ENCODE data around the gene POLRMT. TPM values are rescaled to one million over a fixed set of nuclear protein-coding genes. Genes with fewer than 3 reads are reported as not detected.

POLRMT gene
- total and polyA plus RNA-seq, 4 donors, result 16.0 to 41.4 (median 35.1) TPM

DNA sequence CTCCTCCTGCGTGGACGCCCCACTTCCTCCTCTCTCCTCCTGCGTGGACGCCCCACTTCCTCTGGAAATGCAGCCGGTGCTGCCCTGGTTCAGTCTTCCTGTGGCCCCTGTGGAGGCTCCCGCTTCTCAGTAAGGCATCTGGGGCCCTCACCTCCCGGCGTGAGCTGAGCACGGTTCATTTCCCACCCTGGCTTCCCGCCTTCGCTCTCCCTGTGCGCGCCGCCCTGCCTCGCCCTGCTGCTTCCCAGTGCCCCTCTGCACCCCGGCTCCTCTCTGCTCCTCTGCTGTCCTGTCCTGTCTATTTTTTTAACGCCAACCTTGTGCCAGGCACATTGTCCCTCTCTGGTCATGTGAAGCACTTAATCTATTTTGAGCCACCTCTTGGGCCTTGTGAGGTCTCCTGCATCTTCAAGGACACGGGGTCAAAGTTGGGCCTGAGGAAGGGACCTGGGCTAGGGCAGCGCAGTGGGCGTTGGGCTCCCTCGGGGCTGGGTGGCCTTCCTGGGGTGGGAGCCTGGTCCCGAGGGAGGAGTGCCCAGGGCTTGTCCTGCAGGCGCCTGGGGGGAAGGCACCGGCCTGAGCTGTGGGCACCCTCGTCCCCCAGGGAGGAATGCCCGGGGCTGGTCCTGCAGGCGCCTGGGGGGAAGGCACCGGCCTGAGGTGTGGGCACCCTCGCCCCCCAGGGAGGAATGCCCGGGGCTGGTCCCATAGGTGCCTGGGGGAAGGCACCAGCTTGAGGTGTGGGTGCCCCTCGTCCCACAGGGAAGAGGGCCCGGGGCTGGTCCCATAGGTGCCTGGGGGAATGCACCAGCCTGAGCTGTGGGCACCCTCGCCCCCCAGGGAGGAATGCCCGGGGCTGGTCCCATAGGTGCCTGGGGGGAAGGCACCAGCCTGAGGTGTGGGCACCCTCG, 30.7 kb downstream of the POLRMT start:
- H3K27me3 ChIP-seq (ENCODE audit: control insufficient read depth in 4 of 4, insufficient read depth in 4 of 4, low read length in 3 of 4), result no peaks in the 10 kb centered on the region
- no peak overlapping the region for H3K4me3 ChIP-seq (ENCODE audit: low read depth in 1 of 3, low read length in 3 of 3)
- H3K9ac ChIP-seq (ENCODE audit: low read depth in 1 of 2, low read length in 2 of 2), result no peak overlapping the region
- H3K9me3 ChIP-seq (ENCODE audit: control insufficient read depth in 4 of 4, low read length in 3 of 4), result no peaks in the 10 kb centered on the region
- 89% methylated on average over 35 of the region's 35 CpGs for WGBS
- H3K27ac ChIP-seq (ENCODE audit: low read depth in 1 of 2, low read length in 2 of 2), result no peak overlapping the region
- no peak for DNase-seq (ENCODE audit: low spot score)
- no peak for TF ChIP-seq FOXA2 (IDR thresholded peaks at IDR 0.05)
- TF ChIP-seq, protein P1, sequence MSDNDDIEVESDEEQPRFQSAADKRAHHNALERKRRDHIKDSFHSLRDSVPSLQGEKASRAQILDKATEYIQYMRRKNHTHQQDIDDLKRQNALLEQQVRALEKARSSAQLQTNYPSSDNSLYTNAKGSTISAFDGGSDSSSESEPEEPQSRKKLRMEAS (IDR thresholded peaks at IDR 0.05), result no peak
- TF ChIP-seq JUND (IDR thresholded peaks at IDR 0.05), result no peak
- no peak for TF ChIP-seq NR2F2 (IDR thresholded peaks at IDR 0.05)
- TF ChIP-seq GABPA (IDR thresholded peaks at IDR 0.05 in 1 of 2, conservative IDR thresholded peaks at IDR 0.05 in 1 of 2), result no peak
- no peaks in the 10 kb centered on the region for H3K36me3 ChIP-seq (ENCODE audit: control insufficient read depth in 4 of 4, insufficient read depth in 3 of 4, low read depth in 1 of 4, low read length in 3 of 4)
- H3K4me1 ChIP-seq (ENCODE audit: control insufficient read depth in 4 of 4, insufficient read depth in 4 of 4, low read length in 3 of 4), result no peaks in the 10 kb centered on the region

GRCh38 chr19:601790-602189, 31.5 kb downstream of the POLRMT start:
- no peaks in the 10 kb centered on the region for H3K36me3 ChIP-seq (ENCODE audit: control insufficient read depth in 4 of 4, insufficient read depth in 3 of 4, low read depth in 1 of 4, low read length in 3 of 4)
- no peaks in the 10 kb centered on the region for H3K9me3 ChIP-seq (ENCODE audit: control insufficient read depth in 4 of 4, low read length in 3 of 4)
- DNase-seq (ENCODE audit: low spot score), result no peak
- H3K27ac ChIP-seq (ENCODE audit: low read depth in 1 of 2, low read length in 2 of 2), result no peak overlapping the region
- TF ChIP-seq TAF1 (conservative IDR thresholded peaks at IDR 0.05) (no peak), RAD21 (IDR thresholded peaks at IDR 0.05) (no peak), HNF4G (IDR thresholded peaks at IDR 0.05) (no peak), FOXA1 (IDR thresholded peaks at IDR 0.05) (no peak), FOXA2 (IDR thresholded peaks at IDR 0.05) (no peak), GABPA (IDR thresholded peaks at IDR 0.05 in 1 of 2, conservative IDR thresholded peaks at IDR 0.05 in 1 of 2) (no peak), NR2F2 (IDR thresholded peaks at IDR 0.05) (no peak), RXRA (IDR thresholded peaks at IDR 0.05) (no peak), ZBTB33 (IDR thresholded peaks at IDR 0.05) (no peak), EGR1 (IDR thresholded peaks at IDR 0.05; ENCODE audit: low read depth in 2 of 2) (no peak), CTCF (IDR thresholded peaks at IDR 0.05; ENCODE audit: low read depth, low read length, missing input control) (no peak), JUND (IDR thresholded peaks at IDR 0.05) (no peak), HNF4A (conservative IDR thresholded peaks at IDR 0.05) (no peak), SP1 (IDR thresholded peaks at IDR 0.05) (no peak), YY1 (IDR thresholded peaks at IDR 0.05) (no peak)
- TF ChIP-seq, protein P1 (IDR thresholded peaks at IDR 0.05), result no peak
- TF ChIP-seq, protein P2, sequence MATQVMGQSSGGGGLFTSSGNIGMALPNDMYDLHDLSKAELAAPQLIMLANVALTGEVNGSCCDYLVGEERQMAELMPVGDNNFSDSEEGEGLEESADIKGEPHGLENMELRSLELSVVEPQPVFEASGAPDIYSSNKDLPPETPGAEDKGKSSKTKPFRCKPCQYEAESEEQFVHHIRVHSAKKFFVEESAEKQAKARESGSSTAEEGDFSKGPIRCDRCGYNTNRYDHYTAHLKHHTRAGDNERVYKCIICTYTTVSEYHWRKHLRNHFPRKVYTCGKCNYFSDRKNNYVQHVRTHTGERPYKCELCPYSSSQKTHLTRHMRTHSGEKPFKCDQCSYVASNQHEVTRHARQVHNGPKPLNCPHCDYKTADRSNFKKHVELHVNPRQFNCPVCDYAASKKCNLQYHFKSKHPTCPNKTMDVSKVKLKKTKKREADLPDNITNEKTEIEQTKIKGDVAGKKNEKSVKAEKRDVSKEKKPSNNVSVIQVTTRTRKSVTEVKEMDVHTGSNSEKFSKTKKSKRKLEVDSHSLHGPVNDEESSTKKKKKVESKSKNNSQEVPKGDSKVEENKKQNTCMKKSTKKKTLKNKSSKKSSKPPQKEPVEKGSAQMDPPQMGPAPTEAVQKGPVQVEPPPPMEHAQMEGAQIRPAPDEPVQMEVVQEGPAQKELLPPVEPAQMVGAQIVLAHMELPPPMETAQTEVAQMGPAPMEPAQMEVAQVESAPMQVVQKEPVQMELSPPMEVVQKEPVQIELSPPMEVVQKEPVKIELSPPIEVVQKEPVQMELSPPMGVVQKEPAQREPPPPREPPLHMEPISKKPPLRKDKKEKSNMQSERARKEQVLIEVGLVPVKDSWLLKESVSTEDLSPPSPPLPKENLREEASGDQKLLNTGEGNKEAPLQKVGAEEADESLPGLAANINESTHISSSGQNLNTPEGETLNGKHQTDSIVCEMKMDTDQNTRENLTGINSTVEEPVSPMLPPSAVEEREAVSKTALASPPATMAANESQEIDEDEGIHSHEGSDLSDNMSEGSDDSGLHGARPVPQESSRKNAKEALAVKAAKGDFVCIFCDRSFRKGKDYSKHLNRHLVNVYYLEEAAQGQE (IDR thresholded peaks at IDR 0.05), result no peak
- TF ChIP-seq, protein P3, sequence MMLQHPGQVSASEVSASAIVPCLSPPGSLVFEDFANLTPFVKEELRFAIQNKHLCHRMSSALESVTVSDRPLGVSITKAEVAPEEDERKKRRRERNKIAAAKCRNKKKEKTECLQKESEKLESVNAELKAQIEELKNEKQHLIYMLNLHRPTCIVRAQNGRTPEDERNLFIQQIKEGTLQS (IDR thresholded peaks at IDR 0.05), result no peak
- H3K27me3 ChIP-seq (ENCODE audit: control insufficient read depth in 4 of 4, insufficient read depth in 4 of 4, low read length in 3 of 4), result no peaks in the 10 kb centered on the region
- H3K4me3 ChIP-seq (ENCODE audit: low read depth in 1 of 3, low read length in 3 of 3), result no peak overlapping the region
- WGBS, result 85% methylated on average over 25 of the region's 25 CpGs
- H3K9ac ChIP-seq (ENCODE audit: low read depth in 1 of 2, low read length in 2 of 2), result no peak overlapping the region
- H3K4me1 ChIP-seq (ENCODE audit: control insufficient read depth in 4 of 4, insufficient read depth in 4 of 4, low read length in 3 of 4), result no peaks in the 10 kb centered on the region

Data from liver (tissue), 9 donors.